Keratinocyte (primary cell): Measurements from ENCODE around the gene UBE4B.

Source experiments
- EZH2 ChIP-seq: IDR thresholded peaks from one replicate; pipeline ENCODE4 v1.6.1; 2012; ENCODE audit warnings: inconsistent platforms, mild to moderate bottlenecking, low read length, moderate library complexity
- TF ChIP-seq, protein P1 (sequence below), 3 experiments: IDR thresholded peaks in 1 of 3; conservative IDR thresholded peaks in 1 of 3; optimal IDR thresholded peaks in 1 of 3; 2 replicates in 2 of 3; 3 replicates in 1 of 3; pipeline versions ENCODE3 to v1.5.1; 2011; ENCODE audit warnings: low read length in 3 of 3, mild to moderate bottlenecking in 3 of 3, moderate library complexity in 2 of 3, control low read depth in 1 of 3, inconsistent platforms in 1 of 3; ENCODE audit not compliant: insufficient read depth in 2 of 3; ENCODE audit errors: extremely low read depth in 1 of 3

DNA sequence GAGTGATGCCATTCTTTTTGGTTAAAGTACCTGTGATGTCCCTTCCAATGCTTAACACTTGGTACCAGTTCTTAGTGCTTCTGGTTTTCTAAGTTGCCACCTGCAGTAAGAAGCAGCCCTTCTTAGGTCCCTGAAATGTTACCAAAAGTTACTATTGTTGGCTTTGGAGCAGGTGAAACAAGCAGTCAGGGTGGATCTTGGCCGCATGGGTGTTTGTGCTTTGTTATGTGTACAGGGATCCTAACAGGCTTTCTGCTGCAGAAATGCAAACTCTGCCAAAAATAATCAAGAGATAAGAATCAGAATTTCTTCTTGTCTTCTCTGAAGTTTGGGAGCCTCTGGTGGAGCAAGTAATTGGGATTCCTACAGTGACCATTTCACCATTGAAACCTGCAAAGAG, 84.4 kb downstream of the UBE4B start:
- TF ChIP-seq, protein P1, sequence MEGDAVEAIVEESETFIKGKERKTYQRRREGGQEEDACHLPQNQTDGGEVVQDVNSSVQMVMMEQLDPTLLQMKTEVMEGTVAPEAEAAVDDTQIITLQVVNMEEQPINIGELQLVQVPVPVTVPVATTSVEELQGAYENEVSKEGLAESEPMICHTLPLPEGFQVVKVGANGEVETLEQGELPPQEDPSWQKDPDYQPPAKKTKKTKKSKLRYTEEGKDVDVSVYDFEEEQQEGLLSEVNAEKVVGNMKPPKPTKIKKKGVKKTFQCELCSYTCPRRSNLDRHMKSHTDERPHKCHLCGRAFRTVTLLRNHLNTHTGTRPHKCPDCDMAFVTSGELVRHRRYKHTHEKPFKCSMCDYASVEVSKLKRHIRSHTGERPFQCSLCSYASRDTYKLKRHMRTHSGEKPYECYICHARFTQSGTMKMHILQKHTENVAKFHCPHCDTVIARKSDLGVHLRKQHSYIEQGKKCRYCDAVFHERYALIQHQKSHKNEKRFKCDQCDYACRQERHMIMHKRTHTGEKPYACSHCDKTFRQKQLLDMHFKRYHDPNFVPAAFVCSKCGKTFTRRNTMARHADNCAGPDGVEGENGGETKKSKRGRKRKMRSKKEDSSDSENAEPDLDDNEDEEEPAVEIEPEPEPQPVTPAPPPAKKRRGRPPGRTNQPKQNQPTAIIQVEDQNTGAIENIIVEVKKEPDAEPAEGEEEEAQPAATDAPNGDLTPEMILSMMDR (optimal IDR thresholded peaks at IDR 0.05 in 1 of 3, IDR thresholded peaks at IDR 0.05 in 1 of 3, conservative IDR thresholded peaks at IDR 0.05 in 1 of 3; ENCODE audit: extremely low read depth in 1 of 3, insufficient read depth in 2 of 3, low read length in 3 of 3) = no peak
- TF ChIP-seq EZH2 = no peak
